KOPT-K1 (cell line): ENCODE measurements around the gene ADAMTS17.

Source experiments
- H3K27ac ChIP-seq: fragments of 200-600 bp; sonication (generic); 2 replicates; pipeline ENCODE4 v1.5.1; 2016; ENCODE audit warnings: antibody characterized with exemption, mild to moderate bottlenecking, low read depth, low read length; ENCODE audit not compliant: poor library complexity, severe bottlenecking
- H3K36me3 ChIP-seq: fragments of 200-600 bp; sonication (generic); 2 replicates; pipeline ENCODE4 v1.5.1; 2017; ENCODE audit warnings: antibody characterized with exemption, mild to moderate bottlenecking, low read length, moderate library complexity; ENCODE audit not compliant: insufficient read depth
- H3K9me3 ChIP-seq: fragments of 200-600 bp; sonication (generic); 2 replicates; pipeline ENCODE4 v1.5.1; 2017; ENCODE audit warnings: antibody characterized with exemption, low read length, mild to moderate bottlenecking; ENCODE audit not compliant: insufficient read depth, poor library complexity, severe bottlenecking

ADAMTS17 gene

GRCh38 chr15:100115066-100115710 lies 226.6 kb downstream of the ADAMTS17 start:
- Histone ChIP-seq H3K9me3 (no peaks in the 10 kb centered on the region), H3K27ac (no peak overlapping the region), H3K36me3 (no peaks in the 10 kb centered on the region)

GRCh38 chr15:100114571-100114970 lies 227.2 kb downstream of the ADAMTS17 start:
- Histone ChIP-seq H3K36me3 (no peaks in the 10 kb centered on the region), H3K9me3 (no peaks in the 10 kb centered on the region), H3K27ac (no peak overlapping the region)

- Histone ChIP-seq H3K36me3 (no peaks in the 10 kb centered on the region), H3K27ac (no peak overlapping the region), H3K9me3 (no peaks in the 10 kb centered on the region)
Measured at GRCh38 chr15:100114100-100114499, 227.7 kb downstream of the ADAMTS17 start.

GRCh38 chr15:100113351-100114080 lies 228.3 kb downstream of the ADAMTS17 start:
- no peaks in the 10 kb centered on the region for H3K36me3 ChIP-seq
- H3K27ac ChIP-seq: no peak overlapping the region
- H3K9me3 ChIP-seq: no peaks in the 10 kb centered on the region

GRCh38 chr15:100112636-100113305 lies 229.0 kb downstream of the ADAMTS17 start:
- no peak overlapping the region for H3K27ac ChIP-seq
- H3K36me3 ChIP-seq: no peaks in the 10 kb centered on the region

GRCh38 chr15:100112061-100112420 lies 229.7 kb downstream of the ADAMTS17 start:
- Histone ChIP-seq H3K9me3 (no peaks in the 10 kb centered on the region), H3K36me3 (no peaks in the 10 kb centered on the region), H3K27ac (no peak overlapping the region)

More at GRCh38 chr15:100112636-100113305, 229.0 kb downstream of the ADAMTS17 start:
- H3K9me3 ChIP-seq: no peaks in the 10 kb centered on the region

- no peak overlapping the region for H3K27ac ChIP-seq
Measured at GRCh38 chr15:100111125-100112060, 230.4 kb downstream of the ADAMTS17 start.

GRCh38 chr15:100109486-100110035 lies 232.2 kb downstream of the ADAMTS17 start:
- Histone ChIP-seq H3K27ac (no peak overlapping the region), H3K36me3 (no peaks in the 10 kb centered on the region), H3K9me3 (no peaks in the 10 kb centered on the region)

More at GRCh38 chr15:100111125-100112060, 230.4 kb downstream of the ADAMTS17 start:
- Histone ChIP-seq H3K9me3 (no peaks in the 10 kb centered on the region), H3K36me3 (no peaks in the 10 kb centered on the region)

- H3K27ac ChIP-seq: no peak overlapping the region
- no peaks in the 10 kb centered on the region for H3K9me3 ChIP-seq
- H3K36me3 ChIP-seq: no peaks in the 10 kb centered on the region
Measured at GRCh38 chr15:100108846-100109245, 232.9 kb downstream of the ADAMTS17 start.

GRCh38 chr15:100108346-100108745 lies 233.4 kb downstream of the ADAMTS17 start:
- Histone ChIP-seq H3K27ac (no peak overlapping the region), H3K9me3 (no peaks in the 10 kb centered on the region), H3K36me3 (no peaks in the 10 kb centered on the region)

- H3K27ac ChIP-seq: no peak overlapping the region
- no peaks in the 10 kb centered on the region for H3K36me3 ChIP-seq
- no peaks in the 10 kb centered on the region for H3K9me3 ChIP-seq
Measured at GRCh38 chr15:100107606-100108225, 234.1 kb downstream of the ADAMTS17 start.

GRCh38 chr15:100107151-100107550 lies 234.6 kb downstream of the ADAMTS17 start:
- no peak overlapping the region for H3K27ac ChIP-seq
- no peaks in the 10 kb centered on the region for H3K36me3 ChIP-seq
- H3K9me3 ChIP-seq: no peaks in the 10 kb centered on the region

- Histone ChIP-seq H3K9me3 (no peaks in the 10 kb centered on the region), H3K27ac (no peak overlapping the region), H3K36me3 (no peaks in the 10 kb centered on the region)
Measured at GRCh38 chr15:100106732-100107131, 235.0 kb downstream of the ADAMTS17 start.

- Histone ChIP-seq H3K36me3 (no peaks in the 10 kb centered on the region), H3K27ac (no peak overlapping the region), H3K9me3 (no peaks in the 10 kb centered on the region)
Measured at GRCh38 chr15:100105101-100105500, 236.7 kb downstream of the ADAMTS17 start.
